Right lobe of liver (tissue), 4 donors: ENCODE measurements around the gene TMEM218.

Experiments used
- CTCF ChIP-seq, 4 donors: fragments of 200-600 bp in 3 of 4; fragments of 450-650 bp in 1 of 4; IDR thresholded peaks; one replicate each; pipeline versions ENCODE4 v1.5.1 to v1.8.0; 2016 to 2022; ENCODE audit warnings: antibody characterized with exemption in 4 of 4, mild to moderate bottlenecking in 2 of 4
- POLR2A ChIP-seq: fragments of 450-650 bp; IDR thresholded peaks from one replicate; pipeline ENCODE4 v1.6.1; 2017; ENCODE audit warnings: antibody characterized with exemption, mild to moderate bottlenecking
- donor health status: DM: no; HTN: no; CAD: no.
- donor health status: DM: no; HTN: no; CAD: no.
- donor health status: DM: no; HTN: yes; CAD: no.

GRCh38 chr11:125070699-125071254 lies 40.6 kb downstream of the TMEM218 start:
- TF ChIP-seq CTCF (IDR thresholded peaks at IDR 0.05): no peak
- TF ChIP-seq POLR2A: no peak
